ENCODE results near the gene ST7.

ST7 gene

DNA sequence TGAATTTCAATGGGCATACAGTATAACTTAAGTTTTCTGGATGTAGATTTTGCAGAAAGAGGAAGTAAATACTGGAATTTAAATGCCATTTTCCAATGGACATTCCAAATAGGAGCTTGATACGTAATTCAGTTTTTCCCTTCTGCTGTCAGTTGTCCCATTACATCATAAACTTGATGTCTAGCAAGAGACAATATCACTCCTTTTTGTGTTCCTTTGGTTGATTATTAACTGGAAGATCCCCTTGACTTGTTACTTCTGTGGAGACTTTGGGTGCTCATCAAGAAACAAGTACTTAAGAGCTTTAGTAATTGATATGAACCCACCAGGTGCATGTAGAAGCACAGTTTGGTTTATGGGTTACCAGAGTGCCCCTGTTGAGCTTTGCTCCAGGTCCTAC is 116.1 kb downstream of the ST7 start:
- no peak for DNase-seq

DNA sequence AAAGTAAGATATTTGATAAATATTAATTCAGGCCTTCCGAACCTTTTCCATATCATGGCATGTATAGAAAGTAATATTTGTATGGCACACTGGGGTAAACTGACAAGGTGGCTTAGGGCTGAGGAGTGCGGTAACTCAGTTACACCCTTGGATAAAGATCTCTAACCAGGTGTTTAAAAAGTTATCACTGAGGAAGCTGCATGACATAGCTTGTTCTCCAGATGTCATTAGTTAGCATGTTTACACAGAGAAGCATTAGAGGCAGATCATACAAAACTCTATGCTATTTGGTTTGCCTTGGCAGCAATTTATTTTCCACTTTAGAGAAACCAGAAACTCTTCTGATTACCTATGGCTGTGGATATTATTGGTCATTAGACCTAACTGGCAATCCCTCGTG is 118.2 kb downstream of the ST7 start:
- DNase-seq: no peak

DNA sequence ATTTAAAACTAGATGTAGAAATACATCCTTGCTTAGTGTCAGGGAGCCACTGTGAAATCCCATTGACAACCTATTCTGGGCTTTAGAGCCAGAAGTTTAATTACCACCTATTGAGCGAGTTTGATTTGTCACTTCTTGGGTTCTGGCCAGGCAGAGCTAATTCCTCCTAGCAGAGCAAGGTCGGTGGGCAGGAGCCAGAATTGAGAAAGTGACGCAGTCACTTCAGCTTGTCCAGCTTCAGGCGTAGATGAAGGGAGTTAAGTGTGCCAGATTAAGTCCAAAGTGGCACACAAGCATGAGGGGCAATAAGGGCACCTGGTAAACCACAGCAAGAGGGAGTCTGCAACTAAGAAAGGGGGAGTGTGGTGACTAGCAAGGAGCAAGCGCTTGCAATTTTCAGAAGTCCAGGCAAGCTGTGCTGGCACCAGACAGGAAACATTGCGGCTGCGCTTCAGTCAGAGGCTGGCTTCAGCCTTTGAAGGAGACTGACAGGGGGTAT is 119.4 kb downstream of the ST7 start:
- DNase-seq: no peak

DNA sequence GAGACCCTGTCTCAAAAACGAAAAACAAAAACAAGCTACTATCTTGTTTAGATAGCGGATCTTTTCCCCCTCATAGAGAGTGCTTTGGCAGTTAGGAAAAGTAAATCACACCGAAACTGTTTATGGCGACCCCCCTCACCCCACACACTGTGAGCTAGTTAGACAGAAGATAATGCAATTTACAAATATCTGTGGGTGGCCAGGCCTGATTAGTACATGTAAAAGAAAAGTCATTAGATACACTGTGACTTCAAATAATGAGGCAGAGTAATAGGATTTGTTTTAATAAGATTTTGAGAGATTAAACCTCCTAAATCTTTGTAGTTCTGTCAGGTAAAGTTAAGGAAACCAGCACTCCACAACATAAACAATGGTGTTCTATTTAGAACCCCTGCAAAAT is 121.1 kb downstream of the ST7 start:
- no peak for DNase-seq

DNA sequence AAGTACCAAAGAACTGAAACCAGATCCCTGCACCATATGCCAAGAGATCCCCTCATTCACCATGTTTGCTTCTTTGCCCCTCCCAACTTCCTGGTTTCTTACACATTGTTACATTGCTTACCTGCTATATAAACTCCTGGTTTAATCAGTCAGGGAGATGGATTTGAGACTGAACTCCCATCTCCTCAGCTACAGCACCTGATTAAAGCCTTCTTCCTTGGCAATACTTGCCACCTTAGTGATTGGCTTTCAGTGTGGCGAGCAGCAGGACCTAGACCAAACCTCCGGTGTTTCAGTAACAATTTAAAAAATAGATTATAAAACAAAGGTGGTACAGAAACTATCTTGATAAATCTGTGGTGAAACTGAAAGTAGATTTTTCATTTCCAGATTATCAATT is 122.6 kb downstream of the ST7 start:
- no peak for DNase-seq

DNA sequence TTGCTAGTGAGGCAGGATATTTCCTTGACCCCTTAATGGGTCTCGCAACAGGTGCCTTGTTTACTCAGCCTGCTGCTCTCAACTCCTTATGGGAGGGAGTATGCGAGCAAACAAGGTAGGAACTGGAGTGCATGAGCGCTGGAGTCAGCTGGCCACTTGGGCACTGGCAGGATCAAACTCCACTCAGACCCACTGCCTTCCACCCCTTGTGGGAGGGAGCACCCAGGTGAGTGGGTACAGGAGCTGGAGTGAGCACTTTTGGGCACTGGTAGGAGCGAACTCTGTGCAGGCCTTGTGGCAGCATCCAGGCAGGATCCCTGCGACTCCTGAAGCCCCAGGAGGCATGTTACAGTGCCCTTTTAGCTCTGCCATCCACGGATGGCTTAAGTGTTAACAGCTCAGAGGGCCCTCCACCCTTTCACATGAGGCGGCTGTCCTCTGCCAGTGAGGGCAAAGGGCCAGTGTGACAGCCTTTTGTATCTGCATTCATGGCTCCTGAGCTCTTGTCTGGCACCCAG is 123.2 kb downstream of the ST7 start:
- DNase-seq: no peak

DNA sequence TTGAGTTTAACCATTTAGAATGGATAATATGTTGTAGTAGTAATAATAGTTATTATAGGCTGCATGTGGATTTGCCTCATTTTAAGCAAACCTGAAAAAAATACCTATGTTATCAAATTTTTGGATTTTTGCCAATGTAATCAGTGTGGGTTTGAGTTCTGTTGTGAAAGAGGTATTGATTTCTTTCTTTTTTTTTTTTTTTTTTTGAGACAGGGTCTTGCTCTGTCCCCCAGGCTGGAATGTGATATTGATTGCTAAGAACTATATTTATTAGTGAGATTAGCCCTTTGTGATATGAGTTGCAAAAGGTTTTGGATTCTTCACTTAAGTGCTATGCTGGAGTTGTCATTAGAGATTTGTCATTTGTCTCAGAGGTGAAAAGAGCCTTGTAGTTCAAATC is 124.4 kb downstream of the ST7 start:
- no peak for DNase-seq

DNA sequence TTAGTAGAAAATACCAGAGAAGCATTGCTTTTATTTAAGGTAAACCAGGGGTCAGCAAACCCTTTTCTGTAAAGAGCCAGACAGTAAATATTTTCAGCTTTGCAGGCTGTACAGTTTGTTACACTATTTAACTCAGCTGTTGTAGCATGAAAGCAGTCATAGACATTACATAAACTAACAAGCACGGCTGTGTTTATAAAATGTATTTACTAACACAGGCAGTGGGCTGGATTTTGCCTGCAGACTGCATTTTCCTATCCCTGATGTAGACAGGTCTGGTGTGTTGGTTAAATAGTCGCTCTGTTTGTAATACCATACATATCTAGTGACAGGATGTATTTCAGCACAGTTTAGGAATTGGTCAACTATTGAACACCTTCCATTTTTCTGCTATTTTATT is 129.3 kb downstream of the ST7 start:
- DNase-seq: no peak

DNA sequence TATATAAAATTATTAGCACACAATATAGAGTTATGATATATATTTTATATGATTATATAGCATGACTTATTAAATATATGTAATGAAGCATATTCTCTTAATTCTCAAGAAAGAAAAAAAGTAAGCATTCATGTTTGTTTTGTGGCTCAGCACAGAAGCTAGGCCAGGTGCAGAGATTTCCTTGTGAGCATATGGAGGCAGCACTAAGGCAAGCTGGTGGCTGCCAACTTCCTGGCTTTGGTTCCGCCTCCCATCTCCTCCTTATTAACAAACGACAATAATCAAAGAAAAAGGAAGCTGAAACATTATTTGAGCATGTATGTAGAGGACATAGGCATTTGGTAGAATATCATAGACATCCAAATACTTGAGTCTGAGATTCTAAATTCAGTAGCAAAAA is 130.3 kb downstream of the ST7 start:
- no peak for DNase-seq

DNA sequence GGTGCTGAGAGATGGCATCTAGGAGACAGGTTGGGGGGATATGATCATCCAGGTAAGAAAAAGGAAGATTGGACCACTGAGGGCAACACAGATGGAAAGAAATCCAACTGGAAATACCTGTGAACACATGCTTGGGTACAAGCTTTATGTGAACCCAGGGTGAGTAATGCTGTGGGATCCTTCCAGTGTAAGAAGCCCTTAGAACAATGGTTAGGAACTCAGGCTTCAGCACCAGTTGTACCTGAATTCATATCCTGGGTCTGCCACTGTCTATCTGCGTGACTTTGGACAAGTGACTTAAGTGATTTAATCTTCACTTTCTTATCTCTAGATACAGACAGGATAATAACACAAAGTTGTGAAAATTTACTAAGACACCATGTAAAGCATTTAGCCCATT is 131.0 kb downstream of the ST7 start:
- DNase-seq: no peak

DNA sequence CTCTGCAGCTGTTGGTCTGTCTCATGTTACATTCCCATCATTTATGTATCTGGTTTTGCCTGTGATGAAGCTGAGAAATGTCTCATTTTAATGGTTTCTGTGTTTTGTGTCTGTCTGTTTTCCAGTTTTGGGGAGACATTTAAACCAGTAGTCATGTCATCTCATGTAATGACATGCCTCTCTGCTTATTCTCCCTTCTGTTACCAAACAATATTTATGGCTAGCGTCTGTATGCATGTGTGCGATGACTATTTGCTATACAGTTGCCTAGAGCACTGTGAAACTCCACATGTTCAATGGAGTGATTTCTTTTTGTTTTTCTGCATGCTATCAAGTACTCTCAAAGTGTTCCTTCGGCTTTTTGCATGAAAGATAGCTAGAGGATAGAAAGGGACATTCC is 132.0 kb downstream of the ST7 start:
- no peak for DNase-seq

DNA sequence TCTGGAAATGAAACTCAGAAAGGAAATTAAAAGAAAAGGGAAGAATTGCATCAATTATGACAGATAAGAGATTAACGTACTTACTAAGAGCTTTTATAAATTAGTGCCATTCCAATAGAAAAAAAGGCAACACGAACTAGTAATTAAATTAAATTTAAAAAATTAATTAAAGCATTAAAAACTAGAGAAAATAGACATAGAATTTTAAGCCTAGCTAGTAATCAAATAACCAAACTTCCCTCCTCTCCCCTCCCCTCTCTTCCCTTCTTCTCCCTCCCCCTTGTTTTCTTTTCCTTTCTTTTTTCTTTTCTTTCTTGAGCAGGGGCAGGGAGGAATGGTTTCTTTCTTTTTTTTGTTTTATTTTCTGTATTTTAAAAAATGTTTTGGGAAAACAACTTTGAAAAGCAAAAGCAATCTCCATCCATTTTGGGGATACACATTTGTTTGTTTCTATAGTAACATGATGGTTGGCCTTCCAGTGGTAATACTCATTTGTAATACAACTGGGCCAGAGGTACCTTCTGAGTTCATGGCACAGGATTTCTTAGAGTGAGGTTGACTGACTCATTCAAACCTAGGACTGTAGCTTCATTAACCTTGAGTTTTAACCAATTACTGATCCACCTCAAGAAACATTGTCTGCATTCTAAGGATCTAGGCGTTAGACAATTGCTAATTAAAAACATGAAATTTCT is 132.6 kb downstream of the ST7 start:
- no peak for DNase-seq

DNA sequence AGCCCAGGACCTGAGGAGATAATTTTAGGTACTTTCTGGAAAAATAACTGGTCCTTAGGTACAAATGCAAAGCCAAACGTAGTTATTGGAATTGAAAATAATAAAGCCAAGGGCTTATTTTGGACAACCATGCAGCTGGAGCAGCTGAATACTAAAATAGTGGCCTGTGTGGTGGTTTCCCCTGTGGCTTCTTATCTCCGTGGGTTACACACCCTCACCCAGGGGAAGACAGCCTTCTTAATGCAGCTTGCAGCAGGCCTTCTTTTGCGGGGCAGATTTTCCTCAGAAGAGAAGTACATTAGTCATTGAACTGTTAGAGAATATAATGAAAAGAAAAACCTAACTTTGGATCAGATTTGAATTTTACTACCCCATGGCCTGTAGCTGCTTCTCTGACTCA is 133.5 kb downstream of the ST7 start:
- DNase-seq: no peak

DNA sequence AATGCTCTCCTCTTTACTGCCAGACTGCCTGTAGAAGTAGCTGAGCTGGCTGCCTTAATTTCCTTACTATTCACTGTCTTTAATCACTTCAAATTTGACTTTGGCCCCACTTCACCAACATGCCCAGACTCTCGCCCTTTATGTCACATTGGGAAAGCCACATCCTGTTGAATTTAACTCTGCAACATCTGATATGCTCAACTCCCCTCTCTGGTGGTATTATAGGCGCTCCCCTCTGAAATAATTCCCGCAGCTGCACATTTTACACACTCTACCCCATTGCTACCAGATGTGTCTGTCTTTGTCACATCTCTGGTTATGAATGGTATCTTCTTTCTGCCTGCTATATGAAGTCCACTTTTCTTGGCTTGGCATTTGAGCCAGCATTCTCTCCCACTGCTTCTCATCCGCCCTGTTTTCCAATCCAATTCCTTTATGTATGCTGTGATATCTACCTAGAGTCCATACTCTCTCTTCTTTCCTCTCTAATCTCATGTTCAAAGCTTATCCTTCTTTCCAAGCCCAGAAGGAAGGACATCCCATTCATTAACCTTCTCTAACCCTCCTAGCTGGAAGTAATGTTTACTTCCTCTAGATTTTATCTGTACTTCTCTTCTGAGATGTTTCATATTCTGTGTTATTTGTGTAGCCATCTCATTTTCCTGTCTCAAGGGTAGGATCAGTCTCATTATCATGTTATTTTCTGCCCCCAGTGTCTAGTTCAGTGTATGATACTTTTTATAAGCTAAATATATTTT is 134.5 kb downstream of the ST7 start:
- DNase-seq: no peak

DNA sequence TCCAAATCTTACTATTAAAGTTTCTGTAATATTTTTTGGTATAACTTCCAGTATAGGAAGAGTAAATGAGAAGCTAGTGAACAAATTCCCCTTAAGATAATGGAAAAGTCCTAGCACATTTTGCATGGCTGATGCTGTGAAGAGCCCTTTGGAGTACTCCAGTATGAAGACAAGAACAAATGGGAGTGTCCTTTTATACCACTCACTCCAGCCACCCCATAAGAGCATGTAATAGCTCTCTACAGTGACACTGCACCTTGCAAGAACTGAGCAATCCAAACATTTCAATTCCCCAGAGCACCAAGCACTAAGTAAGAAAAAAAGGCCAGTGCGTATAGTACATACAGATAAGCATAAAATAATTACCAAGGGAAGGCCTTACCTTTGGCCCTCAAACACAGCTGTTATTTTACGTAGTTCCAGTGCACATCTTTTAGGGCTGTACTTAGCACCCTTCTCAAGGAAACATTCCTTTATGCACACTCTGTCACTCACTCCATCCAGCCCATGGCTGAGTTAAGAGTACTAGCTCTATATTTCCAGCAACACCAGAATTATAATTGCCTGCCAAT is 135.4 kb downstream of the ST7 start:
- no peak for DNase-seq

DNA sequence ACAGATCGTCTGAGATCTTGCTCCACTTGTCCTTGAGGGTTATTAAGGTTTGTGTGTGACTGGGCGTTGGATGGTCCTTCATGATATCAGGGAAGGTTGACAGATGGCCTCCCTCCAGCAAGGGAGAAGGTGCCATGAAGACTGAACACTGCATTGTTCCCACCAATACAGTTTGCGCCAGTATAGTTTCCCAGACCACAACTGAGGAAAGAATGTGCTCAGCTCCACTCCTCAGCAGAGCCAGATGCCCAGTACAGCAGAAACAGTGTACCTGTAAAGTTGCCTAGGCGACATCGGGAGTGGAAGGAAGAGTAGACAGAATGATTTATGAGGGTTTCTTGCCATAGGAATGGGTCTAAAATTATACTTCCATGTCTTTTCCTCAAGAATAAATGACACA is 137.5 kb downstream of the ST7 start:
- DNase-seq: no peak

DNA sequence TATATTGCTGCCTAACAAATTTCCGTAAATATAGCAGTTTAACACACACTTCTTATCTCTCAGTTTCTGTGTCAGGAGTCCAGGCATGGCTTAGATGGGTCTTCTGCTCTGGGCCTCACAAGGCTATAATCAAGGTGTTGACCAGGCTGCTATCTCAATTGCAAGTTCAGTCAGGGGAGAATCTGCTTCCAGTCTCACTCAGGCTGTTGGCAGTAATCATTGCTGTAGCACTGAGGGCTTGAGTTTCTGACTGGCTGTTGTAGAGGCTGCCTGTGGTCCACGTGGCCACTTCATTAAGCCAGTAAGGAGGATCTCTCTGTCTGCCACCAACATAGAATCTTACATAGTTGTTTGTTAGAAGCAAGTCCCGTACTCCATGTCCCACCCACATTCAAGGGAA is 138.4 kb downstream of the ST7 start:
- DNase-seq: no peak

DNA sequence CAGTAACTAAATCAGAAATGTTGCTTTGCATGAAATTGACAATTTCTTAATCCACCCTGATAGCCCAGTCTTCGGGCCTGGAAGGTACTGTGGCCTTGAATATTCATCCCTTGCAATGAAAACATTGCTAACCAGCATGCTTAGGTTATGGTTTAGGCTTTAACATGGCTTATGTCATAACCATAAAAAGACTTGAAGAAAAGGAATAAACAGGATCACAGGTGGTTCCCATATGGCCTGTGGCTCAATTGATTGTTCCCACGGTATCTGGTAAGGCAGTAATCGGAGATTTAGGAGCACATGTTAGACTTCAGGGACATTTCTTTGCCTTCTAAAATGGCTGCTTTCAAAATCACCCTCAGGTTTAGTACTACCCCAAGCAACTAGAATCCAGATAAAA is 139.5 kb downstream of the ST7 start:
- no peak for DNase-seq

DNA sequence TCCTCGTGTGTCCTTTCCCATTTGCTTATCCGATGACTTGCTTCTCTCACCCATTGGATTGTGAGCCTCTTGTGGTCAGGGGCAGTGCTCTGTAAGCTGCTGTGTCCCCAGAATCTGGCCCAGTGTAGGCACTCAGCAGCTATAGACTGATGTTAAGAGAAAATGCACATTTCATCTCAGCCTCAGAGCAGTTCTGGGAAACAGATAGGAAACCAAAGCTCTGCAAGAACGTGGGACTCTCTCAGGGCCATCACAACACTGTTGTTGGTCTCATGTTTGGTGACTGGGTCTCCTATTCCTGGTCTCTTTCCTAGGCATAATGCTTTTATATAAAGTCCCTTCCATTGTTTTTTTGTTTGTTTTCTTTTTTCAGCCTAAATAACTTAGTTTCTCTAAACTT is 141.2 kb downstream of the ST7 start:
- DNase-seq: no peak

DNA sequence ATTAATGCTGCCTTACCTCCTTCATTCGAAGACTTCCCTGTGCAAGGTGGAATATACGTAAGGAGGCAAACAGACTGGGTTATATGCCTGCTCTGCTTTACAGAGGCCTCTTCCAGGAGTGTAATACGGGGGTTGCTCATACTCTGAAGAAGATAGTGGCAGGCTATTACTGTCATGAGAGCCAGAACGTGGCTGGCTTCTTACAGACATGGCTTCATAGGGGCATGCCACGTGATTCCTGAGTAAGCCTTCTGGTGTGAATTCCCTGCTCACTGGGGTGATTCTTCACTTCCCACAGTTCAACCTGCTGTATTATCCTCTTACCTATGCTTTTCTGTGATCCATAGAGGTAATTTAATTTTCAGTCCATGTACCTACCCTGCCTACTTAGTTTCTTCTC is 141.8 kb downstream of the ST7 start:
- DNase-seq: no peak

DNA sequence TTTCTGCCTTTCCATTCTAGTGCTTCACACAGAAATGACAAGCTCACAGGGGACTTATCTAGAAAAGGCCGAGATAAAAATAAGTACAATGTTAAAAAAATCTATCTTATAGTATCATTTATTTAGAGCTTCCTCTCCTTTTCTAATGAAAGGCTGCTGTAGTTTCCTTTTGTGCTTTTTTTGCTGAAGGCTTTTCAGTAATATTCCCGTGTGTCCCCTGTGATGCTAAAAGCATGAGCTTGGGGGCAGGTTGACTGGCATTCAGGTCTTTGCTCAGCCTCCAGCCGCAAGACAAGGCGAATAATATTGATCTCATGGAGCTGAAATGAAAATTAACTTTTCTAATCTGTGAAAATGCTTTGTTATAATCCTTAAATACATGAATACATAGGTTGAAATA is 143.0 kb downstream of the ST7 start:
- no peak for DNase-seq

DNA sequence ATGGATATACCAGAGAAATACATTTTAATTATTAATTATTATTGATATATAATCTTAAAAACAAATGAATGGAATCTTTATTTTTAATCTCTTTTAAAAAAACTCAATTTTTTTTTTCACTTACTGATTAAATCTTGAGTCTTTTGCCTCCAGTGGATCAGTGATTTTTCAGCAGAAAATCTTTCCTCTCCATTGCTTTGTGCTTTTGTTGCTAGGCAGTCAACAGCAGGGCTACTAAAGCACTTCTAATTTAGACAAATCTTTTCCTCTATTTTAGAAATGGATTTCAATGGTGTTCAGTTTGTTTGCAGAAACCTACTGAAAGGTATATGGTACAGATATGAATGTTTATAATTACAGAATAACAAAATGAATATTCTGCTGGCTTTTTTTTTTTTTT is 143.6 kb downstream of the ST7 start:
- no peak for DNase-seq

DNA sequence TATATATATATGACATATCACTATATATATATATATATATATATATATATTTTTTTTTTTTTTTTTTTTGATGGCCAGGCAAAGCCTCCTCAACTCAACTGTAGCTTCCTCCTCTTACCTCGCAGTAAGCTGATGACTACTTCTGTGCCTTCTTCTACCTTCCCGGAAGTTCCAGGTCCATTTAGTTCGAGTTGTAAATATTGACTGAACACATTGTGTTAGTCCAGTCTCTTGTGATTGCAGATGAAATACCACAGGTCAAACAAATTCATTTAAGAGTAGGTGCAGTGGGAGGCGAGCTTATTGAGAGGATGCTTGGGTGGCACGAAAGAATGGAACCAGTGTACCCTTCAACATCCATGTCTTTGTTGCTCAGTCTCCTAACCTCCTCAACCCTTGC is 144.6 kb downstream of the ST7 start:
- DNase-seq: no peak

DNA sequence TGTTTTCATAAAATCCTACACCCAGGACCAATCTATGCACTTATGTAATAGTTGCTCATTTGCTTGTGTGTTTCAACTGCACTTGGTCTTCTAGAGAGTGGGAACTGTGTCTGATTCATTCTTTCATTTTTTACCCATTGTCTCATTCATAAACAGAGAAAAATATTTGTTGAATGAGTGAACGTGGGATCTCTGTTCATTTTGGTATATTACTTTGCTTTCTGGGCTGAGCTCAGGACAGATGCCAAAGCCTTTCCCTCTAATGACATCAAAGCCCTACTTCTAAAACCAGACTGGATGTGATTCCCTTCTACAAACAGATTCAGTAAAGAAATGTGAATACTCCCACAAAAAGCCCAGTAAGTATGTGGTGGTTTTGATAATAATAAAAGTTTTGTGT is 145.2 kb downstream of the ST7 start:
- no peak for DNase-seq
